H9 (cell line): ENCODE measurements around the gene NSUN6. TPM values are rescaled to one million over a fixed set of nuclear protein-coding genes. Genes with fewer than 3 reads are reported as not detected.

Experiments used
- DNase-seq: peaks from one replicate; pipeline ENCODE4 v3.0.0-alpha.2; 2017
- H2AFZ ChIP-seq: one replicate; pipeline ENCODE4 v1.6.1; 2013; ENCODE audit warnings: mild to moderate bottlenecking, low read length, control low read depth, moderate library complexity
- H2AK5ac ChIP-seq: 2 replicates; pipeline ENCODE4 v1.6.1; 2013; ENCODE audit warnings: low read length, control low read depth, mixed read lengths; ENCODE audit not compliant: insufficient read length
- H2BK120ac ChIP-seq: one replicate; pipeline ENCODE4 v1.6.1; 2013; ENCODE audit warnings: low read depth, mild to moderate bottlenecking, low read length, control low read depth, inconsistent platforms; ENCODE audit not compliant: poor library complexity, severe bottlenecking
- H2BK12ac ChIP-seq: 2 replicates; pipeline ENCODE4 v1.6.1; 2013; ENCODE audit warnings: low read length, control low read depth, mixed read lengths, low read depth; ENCODE audit not compliant: insufficient read length
- H2BK15ac ChIP-seq: 2 replicates; pipeline ENCODE4 v1.6.1; 2013; ENCODE audit warnings: low read depth, low read length, control low read depth
- H2BK20ac ChIP-seq: one replicate; pipeline ENCODE4 v1.6.1; 2013; ENCODE audit warnings: low read depth, mild to moderate bottlenecking, low read length, control low read depth, inconsistent platforms; ENCODE audit not compliant: poor library complexity, severe bottlenecking
- H2BK5ac ChIP-seq: 2 replicates; pipeline ENCODE4 v1.6.1; 2013; ENCODE audit warnings: low read length, control low read depth, mixed read lengths; ENCODE audit not compliant: insufficient read length
- H3K14ac ChIP-seq: 2 replicates; pipeline ENCODE4 v1.6.1; 2013; ENCODE audit warnings: low read length, control low read depth; ENCODE audit not compliant: insufficient read depth
- H3K18ac ChIP-seq: 2 replicates; pipeline ENCODE4 v1.6.1; 2013; ENCODE audit warnings: low read depth, mild to moderate bottlenecking, mixed read lengths, low read length, control low read depth; ENCODE audit not compliant: insufficient read length
- H3K23ac ChIP-seq: 2 replicates; pipeline ENCODE4 v1.6.1; 2013; ENCODE audit warnings: low read length, control low read depth, mixed read lengths, low read depth; ENCODE audit not compliant: insufficient read length
- H3K23me2 ChIP-seq: 2 replicates; pipeline ENCODE4 v1.6.1; 2013; ENCODE audit warnings: low read depth, mild to moderate bottlenecking, mixed read lengths, low read length, control low read depth; ENCODE audit not compliant: insufficient read length, poor library complexity, severe bottlenecking
- H3K27ac ChIP-seq: 2 replicates; pipeline ENCODE4 v1.5.1; 2013; ENCODE audit warnings: low read length, control low read depth, mixed read lengths, low read depth; ENCODE audit not compliant: insufficient read length
- H3K27me3 ChIP-seq: 2 replicates; pipeline ENCODE4 v1.6.1; 2013; ENCODE audit warnings: low read length, control low read depth, inconsistent platforms; ENCODE audit not compliant: insufficient read depth
- H3K4ac ChIP-seq: 2 replicates; pipeline ENCODE4 v1.6.1; 2013; ENCODE audit warnings: low read depth, mild to moderate bottlenecking, control low read depth, inconsistent platforms, low read length, moderate library complexity
- H3K4me1 ChIP-seq: 2 replicates; pipeline ENCODE4 v1.6.1; 2013; ENCODE audit warnings: low read length, control low read depth, inconsistent platforms; ENCODE audit not compliant: insufficient read depth
- H3K4me2 ChIP-seq: 2 replicates; pipeline ENCODE4 v1.6.1; 2013; ENCODE audit warnings: low read length, control low read depth, mixed read lengths; ENCODE audit not compliant: insufficient read length, insufficient read depth
- H3K56ac ChIP-seq: 2 replicates; pipeline ENCODE4 v1.6.1; 2013; ENCODE audit warnings: low read depth, mild to moderate bottlenecking, mixed read lengths, low read length, control low read depth; ENCODE audit not compliant: insufficient read length
- H3K79me1 ChIP-seq: 2 replicates; pipeline ENCODE4 v1.6.1; 2013; ENCODE audit warnings: low read depth, mild to moderate bottlenecking, moderate library complexity, low read length, control low read depth, inconsistent platforms; ENCODE audit not compliant: insufficient read depth, poor library complexity, severe bottlenecking
- H3K79me2 ChIP-seq: 2 replicates; pipeline ENCODE4 v1.6.1; 2013; ENCODE audit warnings: low read length, control low read depth, inconsistent platforms; ENCODE audit not compliant: insufficient read depth
- H3K9ac ChIP-seq: 2 replicates; pipeline ENCODE4 v1.6.1; 2013; ENCODE audit warnings: low read length, control low read depth, mixed read lengths; ENCODE audit not compliant: insufficient read length; ENCODE audit errors: extremely low read depth
- H3K9me3 ChIP-seq: one replicate; pipeline ENCODE4 v1.6.1; 2013; ENCODE audit warnings: low read depth, low read length, inconsistent platforms; ENCODE audit not compliant: control insufficient read depth
- H3T11ph ChIP-seq: one replicate; pipeline ENCODE4 v1.6.1; 2013; ENCODE audit warnings: mild to moderate bottlenecking, low read length, control low read depth, inconsistent platforms
- H4K20me1 ChIP-seq: one replicate; pipeline ENCODE4 v1.6.1; 2013; ENCODE audit not compliant: control insufficient read depth, insufficient read length, insufficient read depth
- H4K5ac ChIP-seq: 2 replicates; pipeline ENCODE4 v1.6.1; 2013; ENCODE audit warnings: low read depth, mild to moderate bottlenecking, mixed read lengths, low read length, control low read depth; ENCODE audit not compliant: insufficient read length
- H4K8ac ChIP-seq: replicated peaks from 2 replicates; pipeline ENCODE4 v1.6.1; 2013; ENCODE audit warnings: low read length, control low read depth, mixed read lengths, low read depth; ENCODE audit not compliant: insufficient read length
- H4K91ac ChIP-seq: 2 replicates; pipeline ENCODE4 v1.6.1; 2013; ENCODE audit warnings: low read depth, mild to moderate bottlenecking, moderate library complexity, mixed read lengths, low read length, control low read depth; ENCODE audit not compliant: insufficient read length
- H3K27ac Mint-ChIP-seq, 3 experiments: 2 replicates in 2 of 3; 3 replicates in 1 of 3; pipeline ENCODE4 v1.8.0; 2020 to 2021; ENCODE audit warnings: mixed read lengths in 3 of 3, mild to moderate bottlenecking in 1 of 3, moderate library complexity in 1 of 3
- H3K27me3 Mint-ChIP-seq: 2 replicates; pipeline ENCODE4 v1.8.0; 2021; ENCODE audit warnings: low read depth, mild to moderate bottlenecking, moderate library complexity, mixed read lengths
- H3K36me3 Mint-ChIP-seq, 3 experiments: 2 replicates in 2 of 3; 3 replicates in 1 of 3; pipeline ENCODE4 v1.8.0; 2020 to 2021; ENCODE audit warnings: low read depth in 3 of 3, mixed read lengths in 3 of 3; ENCODE audit not compliant: insufficient read depth in 1 of 3
- H3K4me1 Mint-ChIP-seq, 2 experiments: 2 replicates each; pipeline ENCODE4 v1.8.0; 2020; ENCODE audit warnings: mixed read lengths in 2 of 2
- H3K4me3 Mint-ChIP-seq, 2 experiments: 2 replicates in 1 of 2; 3 replicates in 1 of 2; pipeline ENCODE4 v1.8.0; 2020 to 2021; ENCODE audit warnings: mild to moderate bottlenecking in 2 of 2, mixed read lengths in 2 of 2, moderate library complexity in 1 of 2
- H3K9me3 Mint-ChIP-seq, 2 experiments: 2 replicates in 1 of 2; 3 replicates in 1 of 2; pipeline ENCODE4 v1.8.0; 2020; ENCODE audit warnings: mild to moderate bottlenecking in 2 of 2, mixed read lengths in 2 of 2, moderate library complexity in 1 of 2
- CTCF ChIP-seq: fragments of 200-600 bp; sonication (generic); conservative IDR thresholded peaks from 3 replicates; pipeline ENCODE4 v1.8.0; 2021; ENCODE audit warnings: antibody characterized with exemption, mild to moderate bottlenecking
- total RNA-seq: library from RNA; stranded (reverse); gene quantifications from 2 replicates; pipeline ENCODE4 v1.2.1, GENCODE V29; 2021

Gene NSUN6
- total RNA-seq, 1 experiment from 2014 or later, result 11.9 TPM

- H3K27ac Mint-ChIP-seq, result no peak overlapping the region
- Histone ChIP-seq H3K4ac (no peak overlapping the region), H4K8ac (no peak overlapping the region), H3K56ac (no peak overlapping the region), H2AFZ (no peak overlapping the region), H3K14ac (no peak overlapping the region), H3K23me2 (no peaks in the 10 kb centered on the region), H4K91ac (no peak overlapping the region), H2BK20ac (no peak overlapping the region), H3K23ac (no peak overlapping the region), H2BK12ac (no peak overlapping the region), H2BK5ac (no peak overlapping the region), H3K27me3 (no peaks in the 10 kb centered on the region), H3K4me1 (no peaks in the 10 kb centered on the region), H2BK120ac (no peak overlapping the region), H3K79me1 (no peaks in the 10 kb centered on the region), H3K4me2 (no peak overlapping the region), H4K20me1 (no peaks in the 10 kb centered on the region), H4K5ac (no peak overlapping the region), H3K9ac (no peak overlapping the region), H3K18ac (no peak overlapping the region), H3K9me3 (no peaks in the 10 kb centered on the region), H3T11ph (no peak overlapping the region), H3K27ac (no peak overlapping the region), H2AK5ac (no peak overlapping the region), H2BK15ac (no peak overlapping the region), H3K79me2 (no peaks in the 10 kb centered on the region)
- H3K4me3 Mint-ChIP-seq, result no peak overlapping the region
- DNase-seq, result no peak
- no peaks in the 10 kb centered on the region for H3K27me3 Mint-ChIP-seq
- no peaks in the 10 kb centered on the region for H3K4me1 Mint-ChIP-seq
- no peak for TF ChIP-seq CTCF
- no peaks in the 10 kb centered on the region for H3K9me3 Mint-ChIP-seq
- peaks cover 13 to 42% (median 39%) of the 10 kb centered on the region in 3 experiments; a peak in 6 of 7 replicates for H3K36me3 Mint-ChIP-seq
These were observed 111.2 kb downstream of the NSUN6 start for GRCh38 chr10:18540195-18540594.
